Neural cell (in vitro differentiated cells): ENCODE measurements around the gene SPOCK1. TPM values are rescaled to one million over a fixed set of nuclear protein-coding genes. Genes with fewer than 3 reads are reported as not detected.

Source experiments
- H2AFZ ChIP-seq: fragments of 200-600, 300-800 bp; sonication (generic), shearing (Covaris generic); 2 replicates; pipeline ENCODE4 v1.6.0; 2014; ENCODE audit warnings: low read depth, mild to moderate bottlenecking, antibody characterized with exemption, low read length, moderate library complexity
- H3F3A ChIP-seq: fragments of 200-600 bp; shearing (Covaris generic); 2 replicates; pipeline ENCODE4 v1.6.1; 2016; ENCODE audit warnings: mild to moderate bottlenecking, moderate library complexity, mixed read lengths, antibody characterized with exemption, low read length; ENCODE audit not compliant: insufficient read depth, poor library complexity, severe bottlenecking
- H3K27ac ChIP-seq: fragments of 200-600, 300-800 bp; sonication (generic), shearing (Covaris generic); 2 replicates; pipeline ENCODE4 v1.5.1; 2014; ENCODE audit warnings: mild to moderate bottlenecking, low read length, moderate library complexity
- H3K27me3 ChIP-seq: fragments of 300-800, 200-600 bp; sonication (generic), shearing (Covaris generic); 2 replicates; pipeline ENCODE4 v1.6.0; 2014; ENCODE audit warnings: mild to moderate bottlenecking, low read depth, low read length, moderate library complexity; ENCODE audit not compliant: insufficient read depth
- H3K36me3 ChIP-seq: fragments of 300-800, 200-600 bp; sonication (generic), shearing (Covaris generic); 2 replicates; pipeline ENCODE4 v1.5.1; 2014; ENCODE audit warnings: mild to moderate bottlenecking, antibody characterized with exemption, low read length, moderate library complexity; ENCODE audit not compliant: insufficient read depth
- H3K4me2 ChIP-seq: fragments of 300-800, 200-600 bp; sonication (generic), shearing (Covaris generic); 2 replicates; pipeline ENCODE4 v1.6.0; 2014; ENCODE audit warnings: mild to moderate bottlenecking, low read length
- H3K4me3 ChIP-seq: fragments of 300-800, 200-600 bp; sonication (generic), shearing (Covaris generic); 2 replicates; pipeline ENCODE4 v1.5.1; 2014; ENCODE audit warnings: mild to moderate bottlenecking, low read length, moderate library complexity
- H3K79me2 ChIP-seq: fragments of 200-600 bp; shearing (Covaris generic); replicated peaks from 2 replicates; pipeline ENCODE4 v1.6.0; 2014; ENCODE audit warnings: mild to moderate bottlenecking, low read length, moderate library complexity; ENCODE audit not compliant: insufficient read depth
- H3K9ac ChIP-seq: fragments of 300-800, 200-600 bp; sonication (generic), shearing (Covaris generic); 2 replicates; pipeline ENCODE4 v1.6.1; 2016; ENCODE audit warnings: mild to moderate bottlenecking, low read length, mixed read lengths
- H3K9me2 ChIP-seq: fragments of 200-600 bp; shearing (Covaris generic); 2 replicates; pipeline ENCODE4 v1.6.1; 2016; ENCODE audit warnings: mild to moderate bottlenecking, low read length, mixed read lengths; ENCODE audit not compliant: insufficient read depth
- H3K9me3 ChIP-seq: fragments of 200-600, 300-800 bp; sonication (generic), shearing (Covaris generic); 2 replicates; pipeline ENCODE4 v1.6.1; 2016; ENCODE audit warnings: mild to moderate bottlenecking, mixed run types, low read length, moderate library complexity, mixed read lengths
- H4K20me1 ChIP-seq: fragments of 200-600 bp; shearing (Covaris generic); 2 replicates; pipeline ENCODE4 v1.6.1; 2016; ENCODE audit warnings: mild to moderate bottlenecking, mixed run types; ENCODE audit not compliant: insufficient read depth
- CTCF ChIP-seq: fragments of 450-650 bp; IDR thresholded peaks from 2 replicates; pipeline ENCODE4 v1.5.1; 2014; ENCODE audit warnings: antibody characterized with exemption, mild to moderate bottlenecking, moderate library complexity; ENCODE audit not compliant: poor library complexity, severe bottlenecking
- EP300 ChIP-seq: fragments of 450-650 bp; conservative IDR thresholded peaks from 2 replicates; pipeline ENCODE4 v1.6.1; 2014; ENCODE audit warnings: antibody characterized with exemption, mild to moderate bottlenecking, moderate library complexity; ENCODE audit not compliant: poor library complexity, severe bottlenecking
- EZH2 ChIP-seq: fragments of 200-600, 300-800 bp; shearing (Covaris generic), sonication (generic); IDR thresholded peaks from 2 replicates; pipeline ENCODE4 v1.6.1; 2014; ENCODE audit warnings: antibody characterized with exemption, low read length, borderline replicate concordance, mild to moderate bottlenecking; ENCODE audit not compliant: insufficient read depth, poor library complexity, severe bottlenecking
- MXI1 ChIP-seq: fragments of 450-650 bp; conservative IDR thresholded peaks from 2 replicates; pipeline ENCODE4 v1.6.1; 2014; ENCODE audit warnings: antibody characterized with exemption, mild to moderate bottlenecking; ENCODE audit not compliant: poor library complexity, severe bottlenecking
- POLR2AphosphoS5 ChIP-seq: IDR thresholded peaks from 2 replicates; pipeline ENCODE4 v1.6.1; 2012
- RAD21 ChIP-seq: fragments of 450-650 bp; conservative IDR thresholded peaks from 2 replicates; pipeline ENCODE4 v1.6.1; 2014; ENCODE audit warnings: antibody characterized with exemption, mild to moderate bottlenecking, moderate library complexity
- REST ChIP-seq: IDR thresholded peaks from 2 replicates; pipeline ENCODE4 v1.6.1; 2012; ENCODE audit warnings: borderline replicate concordance
- SMC3 ChIP-seq: fragments of 450-650 bp; conservative IDR thresholded peaks from 2 replicates; pipeline ENCODE4 v1.6.1; 2014; ENCODE audit warnings: antibody characterized with exemption, mild to moderate bottlenecking, moderate library complexity; ENCODE audit not compliant: poor library complexity
- TAF1 ChIP-seq: IDR thresholded peaks from 2 replicates; pipeline ENCODE4 v1.6.1; 2012; ENCODE audit warnings: low read depth
- polyA plus RNA-seq: library from polyadenylated mRNA; depleted of rRNA; stranded (reverse); fragments of >200 nt; gene quantifications from 2 replicates; pipeline ENCODE4 v1.2.3, GENCODE V29; 2014

Gene SPOCK1
- polyA plus RNA-seq, 1 donor from 2014 or later, result 33.6 TPM

GRCh38 chr5:137181667-137182066 is 317.5 kb downstream of the SPOCK1 start:
- no peak overlapping the region for H3K4me2 ChIP-seq

GRCh38 chr5:137179203-137179602 is 319.9 kb downstream of the SPOCK1 start:
- Histone ChIP-seq H3K9me3 (no peaks in the 10 kb centered on the region), H3K4me3 (no peak overlapping the region), H3K4me2 (no peak overlapping the region), H3K9me2 (no peaks in the 10 kb centered on the region), H2AFZ (no peak overlapping the region), H3K36me3 (no peaks in the 10 kb centered on the region), H3F3A (no peaks in the 10 kb centered on the region), H3K9ac (no peak overlapping the region), H3K79me2 (no peaks in the 10 kb centered on the region), H3K27ac (no peak overlapping the region), H4K20me1 (no peaks in the 10 kb centered on the region), H3K27me3 (no peaks in the 10 kb centered on the region)
- TF ChIP-seq CTCF, result no peak
- TF ChIP-seq EZH2, result no peak
- TF ChIP-seq EP300, result no peak
- TF ChIP-seq REST, result no peak
- TF ChIP-seq POLR2AphosphoS5, result no peak
- TF ChIP-seq SMC3, result no peak

More at GRCh38 chr5:137181667-137182066, 317.5 kb downstream of the SPOCK1 start:
- H2AFZ ChIP-seq, result no peak overlapping the region
- no peak overlapping the region for H3K27ac ChIP-seq
- H3K79me2 ChIP-seq, result no peaks in the 10 kb centered on the region
- no peaks in the 10 kb centered on the region for H4K20me1 ChIP-seq
- H3K4me3 ChIP-seq, result no peak overlapping the region
- no peak overlapping the region for H3K9ac ChIP-seq
- no peaks in the 10 kb centered on the region for H3K27me3 ChIP-seq
- TF ChIP-seq CTCF (no peak), POLR2AphosphoS5 (no peak), SMC3 (no peak), RAD21 (no peak), REST (no peak), TAF1 (no peak), EP300 (no peak), EZH2 (no peak), MXI1 (no peak)
- no peaks in the 10 kb centered on the region for H3K36me3 ChIP-seq
- H3K9me2 ChIP-seq, result no peaks in the 10 kb centered on the region
- no peaks in the 10 kb centered on the region for H3F3A ChIP-seq
- H3K9me3 ChIP-seq, result no peaks in the 10 kb centered on the region
